ENCODE results near the gene PARG.
"Not testable (repeated sequence)": the region's sequence is repeated elsewhere in the genome, so short reads cannot be mapped to it uniquely, and the experiment has no call there.

GRCh38 chr10:49884739-49885331, 57.0 kb downstream of the PARG start:
- TF ChIP-seq EP300, CTCF (IDR thresholded peaks at IDR 0.05): not testable (repeated sequence)

All from tibial nerve (tissue), 4 donors.